GM12874 (cell line): ENCODE results near the gene TMEM270.

ENCODE experiments used
- TF ChIP-seq, protein P1 (sequence below): IDR thresholded peaks from 2 replicates; pipeline ENCODE4 v1.5.1; 2011; ENCODE audit warnings: low read depth, mild to moderate bottlenecking, control low read depth, low read length, moderate library complexity; ENCODE audit not compliant: insufficient read depth

Gene TMEM270

DNA sequence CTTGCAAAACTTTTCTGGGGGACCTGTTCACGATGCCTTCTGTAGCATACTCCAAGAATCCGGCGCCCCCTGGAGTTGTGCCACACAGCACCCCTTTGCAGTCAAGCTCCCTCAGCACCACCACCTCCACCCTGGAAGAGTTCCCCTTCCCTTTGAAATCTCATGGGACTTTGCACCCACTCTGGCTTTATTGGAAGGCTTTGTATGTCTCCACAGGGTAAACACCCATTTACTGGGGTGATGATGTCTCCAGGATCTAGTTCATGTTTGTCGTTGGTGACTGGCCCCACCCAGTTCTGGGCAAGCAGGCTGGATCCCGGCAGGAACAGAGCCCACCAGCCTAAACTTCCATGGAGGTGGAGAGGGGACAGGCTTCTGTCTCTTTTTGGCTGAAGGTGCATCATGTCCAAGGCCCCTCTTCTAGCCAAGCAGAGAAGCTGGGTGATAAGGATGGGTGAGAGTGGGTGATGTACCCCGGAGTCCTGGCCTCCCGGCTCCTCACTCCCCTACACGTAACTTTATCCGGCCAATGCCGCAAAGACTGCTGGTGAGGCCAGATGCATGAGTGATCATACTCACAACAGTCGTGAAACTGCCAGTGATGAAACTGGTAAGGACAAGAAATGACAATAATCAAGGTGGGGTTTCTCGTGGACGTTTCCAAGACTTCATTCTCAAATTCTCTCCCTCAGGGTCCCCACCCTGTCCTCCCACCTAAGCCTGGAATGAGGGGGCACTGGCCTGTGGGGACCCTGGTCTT lies 30.9 kb upstream of the TMEM270 start:
- TF ChIP-seq, protein P1, sequence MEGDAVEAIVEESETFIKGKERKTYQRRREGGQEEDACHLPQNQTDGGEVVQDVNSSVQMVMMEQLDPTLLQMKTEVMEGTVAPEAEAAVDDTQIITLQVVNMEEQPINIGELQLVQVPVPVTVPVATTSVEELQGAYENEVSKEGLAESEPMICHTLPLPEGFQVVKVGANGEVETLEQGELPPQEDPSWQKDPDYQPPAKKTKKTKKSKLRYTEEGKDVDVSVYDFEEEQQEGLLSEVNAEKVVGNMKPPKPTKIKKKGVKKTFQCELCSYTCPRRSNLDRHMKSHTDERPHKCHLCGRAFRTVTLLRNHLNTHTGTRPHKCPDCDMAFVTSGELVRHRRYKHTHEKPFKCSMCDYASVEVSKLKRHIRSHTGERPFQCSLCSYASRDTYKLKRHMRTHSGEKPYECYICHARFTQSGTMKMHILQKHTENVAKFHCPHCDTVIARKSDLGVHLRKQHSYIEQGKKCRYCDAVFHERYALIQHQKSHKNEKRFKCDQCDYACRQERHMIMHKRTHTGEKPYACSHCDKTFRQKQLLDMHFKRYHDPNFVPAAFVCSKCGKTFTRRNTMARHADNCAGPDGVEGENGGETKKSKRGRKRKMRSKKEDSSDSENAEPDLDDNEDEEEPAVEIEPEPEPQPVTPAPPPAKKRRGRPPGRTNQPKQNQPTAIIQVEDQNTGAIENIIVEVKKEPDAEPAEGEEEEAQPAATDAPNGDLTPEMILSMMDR: no peak

DNA sequence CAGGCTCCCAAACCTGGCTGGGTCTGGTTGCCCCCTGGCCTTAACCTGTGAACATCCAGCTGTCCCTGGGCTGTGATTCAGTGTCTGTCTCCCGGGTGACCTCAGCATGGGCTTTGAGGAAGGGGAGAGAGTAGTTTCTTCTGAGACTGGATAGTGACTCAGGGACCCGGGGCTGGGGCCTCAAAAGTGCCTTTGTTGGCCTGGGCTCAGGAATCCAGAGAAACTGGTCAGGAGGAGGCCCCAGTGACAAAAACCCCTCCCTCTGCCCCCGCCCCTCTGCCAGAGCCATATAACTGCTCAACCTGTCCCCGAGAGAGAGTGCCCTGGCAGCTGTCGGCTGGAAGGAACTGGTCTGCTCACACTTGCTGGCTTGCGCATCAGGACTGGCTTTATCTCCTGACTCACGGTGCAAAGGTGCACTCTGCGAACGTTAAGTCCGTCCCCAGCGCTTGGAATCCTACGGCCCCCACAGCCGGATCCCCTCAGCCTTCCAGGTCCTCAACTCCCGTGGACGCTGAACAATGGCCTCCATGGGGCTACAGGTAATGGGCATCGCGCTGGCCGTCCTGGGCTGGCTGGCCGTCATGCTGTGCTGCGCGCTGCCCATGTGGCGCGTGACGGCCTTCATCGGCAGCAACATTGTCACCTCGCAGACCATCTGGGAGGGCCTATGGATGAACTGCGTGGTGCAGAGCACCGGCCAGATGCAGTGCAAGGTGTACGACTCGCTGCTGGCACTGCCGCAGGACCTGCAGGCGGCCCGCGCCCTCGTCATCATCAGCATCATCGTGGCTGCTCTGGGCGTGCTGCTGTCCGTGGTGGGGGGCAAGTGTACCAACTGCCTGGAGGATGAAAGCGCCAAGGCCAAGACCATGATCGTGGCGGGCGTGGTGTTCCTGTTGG lies 30.0 kb upstream of the TMEM270 start, which contains the start of gene CLDN4:
Gene CLDN4, plus strand, starts transcription at position 316 of the 903 bp plus-strand sequence. Its CDS starts 206 bp downstream, at position 522.
- TF ChIP-seq, protein P1: no peak

DNA sequence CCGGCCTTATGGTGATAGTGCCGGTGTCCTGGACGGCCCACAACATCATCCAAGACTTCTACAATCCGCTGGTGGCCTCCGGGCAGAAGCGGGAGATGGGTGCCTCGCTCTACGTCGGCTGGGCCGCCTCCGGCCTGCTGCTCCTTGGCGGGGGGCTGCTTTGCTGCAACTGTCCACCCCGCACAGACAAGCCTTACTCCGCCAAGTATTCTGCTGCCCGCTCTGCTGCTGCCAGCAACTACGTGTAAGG lies 29.4 kb upstream of the TMEM270 start:
- TF ChIP-seq, protein P1: no peak

DNA sequence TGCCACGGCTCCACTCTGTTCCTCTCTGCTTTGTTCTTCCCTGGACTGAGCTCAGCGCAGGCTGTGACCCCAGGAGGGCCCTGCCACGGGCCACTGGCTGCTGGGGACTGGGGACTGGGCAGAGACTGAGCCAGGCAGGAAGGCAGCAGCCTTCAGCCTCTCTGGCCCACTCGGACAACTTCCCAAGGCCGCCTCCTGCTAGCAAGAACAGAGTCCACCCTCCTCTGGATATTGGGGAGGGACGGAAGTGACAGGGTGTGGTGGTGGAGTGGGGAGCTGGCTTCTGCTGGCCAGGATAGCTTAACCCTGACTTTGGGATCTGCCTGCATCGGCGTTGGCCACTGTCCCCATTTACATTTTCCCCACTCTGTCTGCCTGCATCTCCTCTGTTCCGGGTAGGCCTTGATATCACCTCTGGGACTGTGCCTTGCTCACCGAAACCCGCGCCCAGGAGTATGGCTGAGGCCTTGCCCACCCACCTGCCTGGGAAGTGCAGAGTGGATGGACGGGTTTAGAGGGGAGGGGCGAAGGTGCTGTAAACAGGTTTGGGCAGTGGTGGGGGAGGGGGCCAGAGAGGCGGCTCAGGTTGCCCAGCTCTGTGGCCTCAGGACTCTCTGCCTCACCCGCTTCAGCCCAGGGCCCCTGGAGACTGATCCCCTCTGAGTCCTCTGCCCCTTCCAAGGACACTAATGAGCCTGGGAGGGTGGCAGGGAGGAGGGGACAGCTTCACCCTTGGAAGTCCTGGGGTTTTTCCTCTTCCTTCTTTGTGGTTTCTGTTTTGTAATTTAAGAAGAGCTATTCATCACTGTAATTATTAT lies 28.9 kb upstream of the TMEM270 start:
- TF ChIP-seq, protein P1: no peak

GRCh38 chr7:73832806-73833205 lies 28.2 kb upstream of the TMEM270 start:
- TF ChIP-seq, protein P1: no peak

GRCh38 chr7:73833251-73833919 lies 27.6 kb upstream of the TMEM270 start:
- TF ChIP-seq, protein P1: no peak
